Mesodermal cell (in vitro differentiated cells): Measurements from ENCODE around the gene TMEM218.

Experiments
- H3K27ac ChIP-seq: 2 replicates; pipeline ENCODE4 v1.7.0; 2013; ENCODE audit warnings: mild to moderate bottlenecking, low read depth, low read length, moderate library complexity; ENCODE audit not compliant: severe bottlenecking
- H3K36me3 ChIP-seq: 2 replicates; pipeline ENCODE4 v1.7.1; 2013; ENCODE audit warnings: mild to moderate bottlenecking, low read length, moderate library complexity; ENCODE audit not compliant: control insufficient read depth, insufficient read depth
- H3K4me1 ChIP-seq: one replicate; pipeline ENCODE4 v1.7.1; 2013; ENCODE audit warnings: mild to moderate bottlenecking, low read length; ENCODE audit not compliant: insufficient read depth, control insufficient read depth, poor library complexity, severe bottlenecking
- H3K4me3 ChIP-seq: 2 replicates; pipeline ENCODE4 v1.7.0; 2013; ENCODE audit warnings: low read length, control low read depth, mild to moderate bottlenecking; ENCODE audit not compliant: insufficient read depth, poor library complexity, severe bottlenecking; ENCODE audit errors: extremely low read depth
- H3K9me3 ChIP-seq: 2 replicates; pipeline ENCODE4 v1.7.1; 2013; ENCODE audit warnings: mild to moderate bottlenecking, low read length, moderate library complexity; ENCODE audit not compliant: control insufficient read depth
- WGBS, 2 experiments: methylation state at CpG; one replicate each; pipeline ENCODE4 v1.1.5; 2013; ENCODE audit warnings: missing lambda C conversion rate in 2 of 2; ENCODE audit not compliant: insufficient coverage in 2 of 2; 5-methylcytosine and 5-hydroxymethylcytosine counted together

The TMEM218 gene

DNA sequence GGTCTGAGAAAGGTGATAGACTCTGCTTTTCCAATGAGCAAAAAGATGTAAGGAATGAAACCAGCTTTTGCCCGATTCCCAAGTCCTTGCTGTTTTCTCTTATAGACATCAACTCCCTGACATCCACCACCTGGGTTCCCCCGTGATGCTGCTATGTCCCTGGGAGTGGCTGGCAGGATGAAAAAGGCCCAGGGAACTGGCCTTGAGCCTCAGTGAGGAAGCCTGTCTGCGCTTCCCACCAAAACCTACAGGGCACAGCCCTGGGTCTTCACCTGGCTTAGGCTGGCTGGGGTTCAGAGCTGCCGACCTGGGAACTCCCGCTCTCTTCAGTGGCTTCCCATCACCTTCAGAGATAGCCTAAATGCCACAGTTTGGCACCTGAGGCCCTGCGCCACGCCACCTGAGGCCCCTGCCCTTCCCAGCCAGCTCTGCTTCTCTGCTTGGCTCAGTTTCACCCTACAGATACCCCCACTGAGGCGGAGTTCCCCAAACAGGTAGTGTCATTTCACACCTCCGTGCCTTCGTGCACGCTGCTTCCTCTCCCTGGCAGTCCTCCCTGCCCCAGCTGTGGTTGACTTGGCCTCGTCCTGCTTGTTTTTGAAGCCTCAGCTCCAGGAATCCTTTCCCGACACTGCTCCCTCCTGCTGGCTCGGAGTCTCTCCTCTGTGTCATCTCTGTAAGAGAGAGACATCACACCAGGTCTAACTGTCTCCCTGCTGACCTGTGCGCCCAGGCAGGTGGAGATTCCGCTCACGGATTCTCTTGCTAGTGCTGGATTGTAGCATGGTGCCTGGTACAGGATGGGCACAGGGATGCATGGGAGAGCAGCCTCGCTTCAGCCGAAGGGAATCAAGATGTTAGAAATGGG is 37.6 kb downstream of the TMEM218 start:
- no peak overlapping the region for H3K4me3 ChIP-seq
- 88 to 89% methylated on average over 16 to 19 of the region's 19 CpGs for WGBS, 2 experiments
- no peaks in the 10 kb centered on the region for H3K36me3 ChIP-seq
- H3K27ac ChIP-seq, result no peak overlapping the region
- peaks cover 9% of the 10 kb centered on the region for H3K4me1 ChIP-seq
- H3K9me3 ChIP-seq, result no peaks in the 10 kb centered on the region

DNA sequence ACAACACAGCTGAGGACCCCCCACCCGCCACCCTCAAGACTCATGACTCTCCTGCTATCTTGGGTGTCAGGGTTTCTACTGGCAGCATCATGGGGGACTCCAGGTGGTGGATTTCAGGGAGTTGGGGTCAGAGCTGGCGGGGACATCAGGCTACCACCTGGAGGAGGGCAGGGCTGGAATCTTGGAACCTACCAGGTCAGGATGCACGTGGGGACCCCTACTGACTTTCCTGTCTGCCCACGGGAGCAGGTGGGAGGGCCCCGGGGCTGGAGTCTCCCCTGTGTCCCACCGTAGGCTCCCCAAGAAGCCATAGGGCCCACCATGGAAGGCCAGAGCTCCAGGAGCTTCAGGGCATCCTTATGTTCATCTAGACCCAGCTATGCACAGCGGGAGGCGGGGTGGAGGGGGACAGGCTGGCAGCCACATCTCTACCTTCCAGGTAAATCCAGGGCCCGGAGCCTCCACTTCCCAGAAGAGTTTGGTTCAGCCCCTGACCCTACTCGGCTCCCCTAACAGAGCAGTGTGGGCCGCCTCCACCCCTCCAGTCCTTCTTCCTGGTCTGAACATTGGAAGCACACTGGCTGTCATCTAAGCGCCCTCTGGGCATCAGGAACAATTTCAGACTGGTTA is 38.4 kb downstream of the TMEM218 start:
- Histone ChIP-seq H3K36me3 (no peaks in the 10 kb centered on the region), H3K9me3 (no peaks in the 10 kb centered on the region), H3K4me3 (no peak overlapping the region), H3K4me1 (peaks cover 9% of the 10 kb centered on the region), H3K27ac (no peak overlapping the region)
- 91 to 93% methylated on average over 10 to 11 of the region's 12 CpGs for WGBS, 2 experiments

DNA sequence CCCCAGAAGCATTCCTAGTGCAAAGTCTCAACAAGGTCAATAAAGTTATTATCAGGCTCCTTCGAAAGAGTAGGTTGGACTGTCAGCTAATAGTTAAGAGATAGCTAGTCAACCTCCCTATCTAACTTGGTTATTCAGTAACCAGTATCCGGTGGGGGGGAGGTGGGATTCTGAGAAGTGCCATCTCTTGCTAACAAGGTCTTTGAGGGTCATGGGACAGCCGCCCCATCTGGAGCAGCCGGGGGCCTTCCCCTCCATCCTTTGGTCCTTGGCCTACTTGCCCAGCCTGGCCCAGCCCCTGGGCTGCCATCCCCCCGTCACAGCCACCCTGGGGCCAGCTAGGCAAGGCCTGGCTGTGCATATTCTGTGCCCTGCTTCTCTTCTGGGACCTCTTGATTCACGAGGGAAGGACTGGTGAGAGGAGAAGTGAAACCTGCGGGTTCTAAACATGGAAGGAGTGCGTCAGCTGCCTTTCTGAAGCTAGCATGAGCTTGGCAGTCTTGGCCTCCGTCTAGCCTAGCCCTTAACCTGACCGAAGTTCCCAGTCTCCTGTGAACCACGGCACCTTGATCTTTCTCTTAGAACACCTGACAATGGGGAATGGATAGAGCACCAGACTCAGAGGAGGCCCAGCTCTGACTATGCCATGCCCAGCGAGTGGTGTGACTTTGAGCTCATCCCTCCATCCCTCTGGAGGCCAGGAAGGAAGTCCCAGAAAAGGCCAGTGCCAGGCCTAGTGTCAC is 39.0 kb downstream of the TMEM218 start:
- 82 to 92% methylated on average over 8 to 9 of the region's 12 CpGs for WGBS, 2 experiments
- Histone ChIP-seq H3K36me3 (no peaks in the 10 kb centered on the region), H3K4me3 (no peak overlapping the region), H3K9me3 (no peaks in the 10 kb centered on the region), H3K27ac (no peak overlapping the region), H3K4me1 (peaks cover 9% of the 10 kb centered on the region)

DNA sequence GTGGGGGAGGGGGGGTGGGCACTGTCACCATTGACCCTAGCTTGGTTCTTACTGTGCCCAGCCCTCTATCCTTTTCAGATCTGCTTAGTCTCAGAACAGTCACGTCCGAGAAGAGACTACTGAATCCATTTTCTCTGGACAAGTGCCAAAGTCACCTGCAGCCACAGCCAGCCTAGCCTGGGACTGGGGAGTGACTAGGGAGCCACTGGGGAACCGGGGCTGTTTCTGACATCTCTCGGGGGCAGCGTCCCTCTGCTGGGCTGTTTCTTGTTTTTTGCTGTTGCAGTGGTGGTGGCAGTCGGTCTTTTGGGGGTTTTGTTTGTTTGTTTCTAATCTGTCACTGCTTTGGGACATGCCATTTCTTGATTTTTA is 39.6 kb downstream of the TMEM218 start:
- Histone ChIP-seq H3K36me3 (no peaks in the 10 kb centered on the region), H3K27ac (no peak overlapping the region), H3K4me1 (peaks cover 9% of the 10 kb centered on the region), H3K4me3 (no peak overlapping the region), H3K9me3 (no peaks in the 10 kb centered on the region)
- 85 to 96% methylated on average over 5 of the region's 6 CpGs for WGBS, 2 experiments

DNA sequence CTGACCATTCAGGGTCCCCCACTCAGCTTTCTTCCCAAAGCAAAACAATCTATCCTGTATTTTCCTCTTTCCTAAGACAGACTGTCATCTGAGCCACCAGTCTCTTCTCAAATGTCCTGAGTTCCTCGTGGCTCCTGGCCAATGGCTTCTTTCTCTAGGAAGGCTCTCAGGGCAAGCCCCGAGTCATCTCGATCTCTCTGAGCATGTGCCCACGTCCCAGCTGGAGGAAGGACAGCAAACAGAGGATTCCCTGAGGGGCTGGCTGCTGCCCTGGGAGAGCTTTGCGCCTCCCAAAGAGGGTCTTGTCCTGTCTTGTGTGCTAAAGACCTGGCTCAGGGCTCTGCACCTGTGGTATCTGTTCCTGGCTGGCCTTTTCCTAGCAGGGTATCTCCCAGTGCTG is 40.0 kb downstream of the TMEM218 start:
- Histone ChIP-seq H3K9me3 (no peaks in the 10 kb centered on the region), H3K4me3 (no peak overlapping the region), H3K27ac (no peak overlapping the region), H3K4me1 (peaks cover 9% of the 10 kb centered on the region), H3K36me3 (no peaks in the 10 kb centered on the region)
- 55 to 58% methylated on average over 5 of the region's 5 CpGs for WGBS, 2 experiments

DNA sequence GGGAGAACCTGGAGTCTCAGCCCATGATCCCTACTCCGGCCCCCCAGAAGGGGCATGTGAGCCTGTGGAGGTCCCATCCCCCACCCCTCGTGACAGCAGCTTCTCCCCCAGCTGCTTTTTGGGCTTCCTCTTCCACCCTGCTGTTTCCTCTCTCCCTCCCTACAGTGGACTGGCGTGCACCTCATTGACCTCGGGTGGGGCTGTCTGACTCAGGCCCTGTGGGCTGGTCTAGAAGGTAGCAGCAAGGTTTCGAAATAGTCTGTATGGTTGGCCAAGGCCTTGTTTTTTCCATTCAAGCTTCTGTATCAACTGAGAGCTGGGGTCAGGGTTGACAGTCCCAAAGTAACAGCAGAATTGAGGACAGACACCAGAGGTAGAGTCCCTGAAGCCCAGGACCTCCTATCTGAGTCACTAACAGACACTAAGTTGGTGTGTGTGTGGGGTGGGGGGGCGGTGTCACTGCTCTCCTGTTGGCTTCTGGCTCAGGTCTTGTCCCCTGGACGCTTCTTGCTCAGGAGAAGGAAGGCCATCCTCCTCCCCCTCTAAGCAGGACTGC is 40.6 kb downstream of the TMEM218 start:
- Histone ChIP-seq H3K4me3 (no peak overlapping the region), H3K4me1 (peaks cover 9% of the 10 kb centered on the region), H3K27ac (no peak overlapping the region), H3K9me3 (no peaks in the 10 kb centered on the region), H3K36me3 (no peaks in the 10 kb centered on the region)
- 86 to 90% methylated on average over 1 to 5 of the region's 7 CpGs for WGBS, 2 experiments

DNA sequence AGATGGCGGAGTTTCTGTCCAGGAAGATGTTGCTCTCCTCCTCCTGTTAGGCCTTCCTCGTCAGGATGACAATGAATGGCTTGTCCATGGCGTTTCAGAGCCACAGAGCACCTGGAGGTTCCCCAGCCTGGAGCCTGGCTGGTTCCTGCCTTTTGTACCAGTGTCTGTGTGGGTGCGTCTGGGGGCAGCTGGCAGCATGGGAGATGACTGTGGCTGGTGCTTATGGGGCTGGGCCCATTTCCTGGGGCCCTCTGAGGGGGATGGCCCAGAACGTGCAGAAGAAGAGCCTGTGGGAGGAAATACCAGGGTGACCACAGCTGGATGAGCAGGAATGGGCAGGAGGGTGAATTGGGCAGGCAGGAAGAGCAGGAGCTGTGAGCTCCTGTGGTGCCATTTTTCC is 41.6 kb downstream of the TMEM218 start:
- Histone ChIP-seq H3K36me3 (no peaks in the 10 kb centered on the region), H3K4me3 (no peak overlapping the region), H3K9me3 (no peaks in the 10 kb centered on the region), H3K27ac (no peak overlapping the region), H3K4me1 (peaks cover 9% of the 10 kb centered on the region)
- WGBS, 2 experiments, result 83 to 91% methylated on average over 4 to 5 of the region's 5 CpGs

DNA sequence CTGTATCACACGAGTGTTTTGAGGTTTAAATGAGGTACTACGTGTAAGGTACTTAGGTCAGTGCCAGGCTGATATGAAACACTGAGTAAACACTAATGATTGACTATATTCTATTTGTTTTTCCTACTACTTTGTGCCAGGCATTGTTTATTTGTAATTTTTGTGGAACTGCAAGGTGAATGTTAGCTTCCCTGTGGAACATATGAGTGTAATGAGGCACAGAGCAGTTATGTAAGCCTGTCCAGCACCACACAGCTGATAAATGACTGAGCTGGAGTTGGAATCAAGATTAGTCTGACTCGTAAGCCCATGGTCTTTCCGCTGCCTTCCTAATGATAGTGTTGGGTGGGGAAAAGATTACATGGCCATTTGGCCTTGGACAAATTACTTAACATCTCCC is 42.4 kb downstream of the TMEM218 start:
- WGBS, 2 experiments, result no CpG with 5 or more reads among the region's 4 CpGs
- Histone ChIP-seq H3K4me3 (no peak overlapping the region), H3K27ac (no peak overlapping the region), H3K9me3 (no peaks in the 10 kb centered on the region), H3K36me3 (no peaks in the 10 kb centered on the region), H3K4me1 (peaks cover 11% of the 10 kb centered on the region)

DNA sequence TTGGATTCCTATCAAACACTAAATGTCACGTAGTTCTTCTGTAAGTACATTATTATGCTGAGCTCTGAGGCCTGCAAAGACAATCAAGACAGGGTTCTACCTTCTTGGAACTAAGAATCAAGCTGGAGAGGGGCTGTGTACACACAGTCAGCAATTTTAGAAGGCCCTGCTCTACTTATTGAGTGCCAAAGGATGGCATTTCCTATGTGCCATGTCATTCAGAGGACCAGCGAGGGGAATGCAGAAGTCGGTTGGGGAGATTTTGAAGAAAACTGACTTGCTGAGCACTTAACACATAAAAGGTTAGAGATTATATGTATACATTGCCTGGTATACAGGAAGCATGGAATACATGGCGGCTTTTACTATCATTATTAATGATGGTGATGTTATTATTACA is 43.1 kb downstream of the TMEM218 start:
- 94 to 100% methylated on average over 1 to 2 of the region's 4 CpGs for WGBS, 2 experiments
- H3K4me1 ChIP-seq, result peaks cover 13% of the 10 kb centered on the region
- no peak overlapping the region for H3K4me3 ChIP-seq

DNA sequence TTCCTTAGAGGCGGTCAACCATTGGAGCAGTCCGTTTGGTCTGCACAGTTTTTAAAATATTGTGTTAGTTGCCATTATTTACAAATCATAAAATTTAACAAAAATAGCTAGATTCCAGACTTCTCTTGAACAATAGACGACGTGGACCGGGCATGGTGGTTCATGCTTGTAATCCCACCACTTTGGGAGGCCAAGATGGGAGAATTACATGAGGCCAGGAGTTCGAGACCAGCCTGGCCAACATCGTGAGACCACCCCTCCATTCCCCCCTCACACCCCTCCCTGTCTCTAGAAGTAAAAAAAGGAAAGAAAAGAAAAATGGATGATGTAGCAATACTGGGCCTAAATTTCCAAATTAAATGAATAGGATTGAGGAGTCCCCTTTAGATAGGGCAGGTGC is 47.4 kb downstream of the TMEM218 start:
- Histone ChIP-seq H3K36me3 (no peaks in the 10 kb centered on the region), H3K27ac (no peak overlapping the region), H3K9me3 (no peaks in the 10 kb centered on the region), H3K4me1 (peaks cover 4% of the 10 kb centered on the region), H3K4me3 (no peak overlapping the region)
- no CpG with 5 or more reads among the region's 7 CpGs for WGBS, 2 experiments

More for the DNA sequence above, 43.1 kb downstream of the TMEM218 start:
- H3K27ac ChIP-seq, result no peak overlapping the region
- no peaks in the 10 kb centered on the region for H3K9me3 ChIP-seq
- no peaks in the 10 kb centered on the region for H3K36me3 ChIP-seq
